ENCODE measurements around the gene TNNT3.

The TNNT3 gene

GRCh38 chr11:1930462-1930830 is 10.9 kb downstream of the TNNT3 start:
- no peak for TF ChIP-seq BACH2 (CRISPR knock-in tag; IDR thresholded peaks at IDR 0.05; ENCODE audit: borderline replicate concordance)
- TF ChIP-seq RARB (CRISPR knock-in tag; IDR thresholded peaks at IDR 0.05): no peak
- TF ChIP-seq ARNTL (CRISPR knock-in tag; IDR thresholded peaks at IDR 0.05; ENCODE audit: borderline replicate concordance, low read depth): no peak
- TF ChIP-seq PPARA (CRISPR knock-in tag; IDR thresholded peaks at IDR 0.05; ENCODE audit: borderline replicate concordance): no peak
- no peak for TF ChIP-seq TCF4 (CRISPR knock-in tag; IDR thresholded peaks at IDR 0.05; ENCODE audit: borderline replicate concordance)
- TF ChIP-seq ISL1 (CRISPR knock-in tag; IDR thresholded peaks at IDR 0.05): no peak
- TF ChIP-seq ZFP30 (CRISPR knock-in tag; IDR thresholded peaks at IDR 0.05): no peak
- TF ChIP-seq TSHZ2 (CRISPR knock-in tag; IDR thresholded peaks at IDR 0.05): no peak
- no peak for TF ChIP-seq ZFP3 (CRISPR knock-in tag; IDR thresholded peaks at IDR 0.05)
- no peak for TF ChIP-seq GLIS3 (CRISPR knock-in tag; IDR thresholded peaks at IDR 0.05)
- no peak for TF ChIP-seq ZNF565 (CRISPR knock-in tag; conservative IDR thresholded peaks at IDR 0.05; ENCODE audit: low read depth)
- ATAC-seq: no peak

DNA sequence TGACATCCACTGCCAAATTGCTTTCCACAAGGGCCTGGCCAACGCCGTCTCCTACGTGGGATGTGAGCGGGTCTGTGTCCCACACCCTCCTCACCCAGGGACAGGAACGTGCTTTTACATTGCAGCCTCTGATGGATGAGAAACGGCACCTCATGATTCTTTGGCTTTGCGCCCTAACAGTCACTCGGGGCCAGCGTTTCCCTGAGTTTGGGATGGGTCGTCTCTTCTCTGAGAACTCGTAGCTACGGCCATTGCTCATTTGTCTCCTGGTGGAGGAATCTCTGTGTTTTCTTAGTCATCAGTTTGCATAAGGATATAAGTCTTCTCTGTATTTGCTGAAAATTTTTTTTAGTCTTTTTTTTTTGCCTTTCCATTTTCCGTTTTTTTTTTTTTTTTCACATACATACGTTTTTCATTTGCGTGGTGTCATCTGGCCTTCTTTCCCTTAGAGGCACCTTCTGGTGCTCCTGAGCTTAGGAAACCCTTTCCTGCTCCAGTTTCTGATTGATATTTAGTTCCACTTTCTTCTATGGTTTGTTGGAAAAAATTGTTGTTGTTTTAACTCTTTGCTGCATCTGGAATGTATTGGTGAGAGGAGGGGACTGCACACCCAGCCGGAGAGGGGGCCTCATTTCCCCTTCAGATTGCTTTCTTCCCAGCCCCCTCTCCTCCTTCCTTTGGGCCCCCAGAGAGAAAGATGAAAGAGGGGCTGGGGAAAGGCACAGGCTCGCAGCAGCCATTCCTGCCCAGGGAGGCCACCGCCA is 12.0 kb downstream of the TNNT3 start:
- no peak for ATAC-seq
- TF ChIP-seq, protein P1, sequence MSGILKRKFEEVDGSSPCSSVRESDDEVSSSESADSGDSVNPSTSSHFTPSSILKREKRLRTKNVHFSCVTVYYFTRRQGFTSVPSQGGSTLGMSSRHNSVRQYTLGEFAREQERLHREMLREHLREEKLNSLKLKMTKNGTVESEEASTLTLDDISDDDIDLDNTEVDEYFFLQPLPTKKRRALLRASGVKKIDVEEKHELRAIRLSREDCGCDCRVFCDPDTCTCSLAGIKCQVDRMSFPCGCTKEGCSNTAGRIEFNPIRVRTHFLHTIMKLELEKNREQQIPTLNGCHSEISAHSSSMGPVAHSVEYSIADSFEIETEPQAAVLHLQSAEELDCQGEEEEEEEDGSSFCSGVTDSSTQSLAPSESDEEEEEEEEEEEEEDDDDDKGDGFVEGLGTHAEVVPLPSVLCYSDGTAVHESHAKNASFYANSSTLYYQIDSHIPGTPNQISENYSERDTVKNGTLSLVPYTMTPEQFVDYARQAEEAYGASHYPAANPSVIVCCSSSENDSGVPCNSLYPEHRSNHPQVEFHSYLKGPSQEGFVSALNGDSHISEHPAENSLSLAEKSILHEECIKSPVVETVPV (CRISPR knock-in tag; IDR thresholded peaks at IDR 0.05): no peak
- TF ChIP-seq CSDC2 (CRISPR knock-in tag; IDR thresholded peaks at IDR 0.05) (no peak), CREB5 (CRISPR knock-in tag; IDR thresholded peaks at IDR 0.05; ENCODE audit: low read depth) (no peak), ARNTL (CRISPR knock-in tag; IDR thresholded peaks at IDR 0.05; ENCODE audit: borderline replicate concordance, low read depth) (no peak), OSR1 (CRISPR knock-in tag; IDR thresholded peaks at IDR 0.05) (no peak), ZFP3 (CRISPR knock-in tag; IDR thresholded peaks at IDR 0.05) (no peak), PATZ1 (CRISPR knock-in tag; IDR thresholded peaks at IDR 0.05; ENCODE audit: borderline replicate concordance) (no peak)

- ATAC-seq: no peak
Measured at GRCh38 chr11:1932105-1932480, 12.6 kb downstream of the TNNT3 start.

More at GRCh38 chr11:1932105-1932480, 12.6 kb downstream of the TNNT3 start:
- TF ChIP-seq GLIS3 (CRISPR knock-in tag; IDR thresholded peaks at IDR 0.05) (no peak), TCF4 (CRISPR knock-in tag; IDR thresholded peaks at IDR 0.05; ENCODE audit: borderline replicate concordance) (no peak), ZC3H10 (CRISPR knock-in tag; IDR thresholded peaks at IDR 0.05) (no peak), PATZ1 (CRISPR knock-in tag; IDR thresholded peaks at IDR 0.05; ENCODE audit: borderline replicate concordance) (no peak), ESRRG (CRISPR knock-in tag; IDR thresholded peaks at IDR 0.05) (no peak), BACH2 (CRISPR knock-in tag; IDR thresholded peaks at IDR 0.05; ENCODE audit: borderline replicate concordance) (no peak), CSDC2 (CRISPR knock-in tag; IDR thresholded peaks at IDR 0.05) (no peak), ZNF8 (CRISPR knock-in tag; IDR thresholded peaks at IDR 0.05) (no peak), OSR1 (CRISPR knock-in tag; IDR thresholded peaks at IDR 0.05) (no peak), ARNTL (CRISPR knock-in tag; IDR thresholded peaks at IDR 0.05; ENCODE audit: borderline replicate concordance, low read depth) (no peak), TSHZ2 (CRISPR knock-in tag; IDR thresholded peaks at IDR 0.05) (no peak), ISL1 (CRISPR knock-in tag; IDR thresholded peaks at IDR 0.05) (no peak), ZFP3 (CRISPR knock-in tag; IDR thresholded peaks at IDR 0.05) (no peak)
- TF ChIP-seq, protein P1 (CRISPR knock-in tag; IDR thresholded peaks at IDR 0.05): no peak

Measured in SK-N-SH treated with all-trans-retinoic acid at 6 μM for 48 hours (cell line).